NK-92 treated with Interleukin-12 subunit alpha and Interleukin-12 subunit beta, amount 100 ng/mL, for 24 hours (cell line): ENCODE data around the gene TMA7.

ENCODE experiments used
- DNase-seq: peaks from one replicate; lab custom pipeline; 2025; lab: John Stamatoyannopoulos, UW

The TMA7 gene

DNA sequence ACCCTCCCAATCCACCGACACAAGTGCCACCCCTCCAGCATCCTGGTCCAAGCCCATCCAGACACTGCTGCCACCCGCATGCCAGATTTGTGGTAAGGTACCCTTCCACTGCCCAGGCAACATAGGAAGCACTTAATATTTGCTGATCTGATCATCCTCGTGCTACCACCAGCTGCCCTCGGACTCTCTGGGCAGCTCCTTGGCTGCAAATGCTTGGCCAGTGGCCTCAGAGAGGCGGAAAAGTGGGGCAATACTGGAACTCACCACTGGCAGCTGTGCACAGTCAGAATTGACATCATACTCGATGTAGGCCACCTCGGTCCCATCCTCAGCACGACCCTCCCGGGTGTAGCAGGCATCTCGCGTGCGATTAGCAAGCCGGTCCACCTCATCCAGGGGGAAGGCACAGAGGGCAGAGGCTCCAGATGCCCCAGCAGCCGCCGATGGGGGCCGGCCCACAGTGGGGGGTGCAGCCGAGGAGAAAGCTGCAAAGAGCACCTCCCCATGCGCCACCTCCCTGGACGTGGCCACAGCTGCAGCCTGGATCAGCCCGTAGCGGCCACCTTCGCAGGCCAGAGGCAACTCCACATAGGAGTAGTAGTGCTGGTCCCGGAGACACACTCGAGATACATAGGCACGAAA, 16.7 kb upstream of the TMA7 start:
- DNase-seq = no peak

- DNase-seq = no peak
These were observed 16.0 kb upstream of the TMA7 start for GRCh38 chr3:48423883-48424695.

GRCh38 chr3:48425281-48425812, 14.7 kb upstream of the TMA7 start:
- no peak for DNase-seq

DNA sequence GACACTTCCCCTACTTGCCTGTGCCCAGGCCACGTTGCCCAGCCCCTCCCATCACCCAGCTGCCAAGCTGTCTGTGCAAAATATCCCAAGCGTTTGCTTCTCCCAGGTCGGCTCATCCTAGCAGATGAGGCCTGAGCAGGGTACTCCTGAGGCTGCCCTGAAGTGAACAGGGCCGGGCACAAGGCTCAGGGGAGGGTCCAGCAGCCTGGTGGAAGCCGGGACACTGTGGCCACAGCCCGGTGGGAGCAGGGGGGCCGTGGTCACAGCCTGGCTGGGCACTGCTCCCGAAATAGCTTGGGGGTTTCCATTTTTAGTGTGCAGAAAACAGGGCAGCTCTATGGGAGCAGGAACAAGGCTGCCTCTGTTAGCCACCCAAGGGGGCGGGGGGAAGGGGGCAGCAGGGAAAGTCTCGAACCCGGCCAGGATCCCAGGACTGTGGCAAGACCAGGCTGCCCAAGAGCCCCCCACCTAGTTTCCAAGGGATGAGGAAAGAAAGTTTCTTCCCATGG, 13.6 kb upstream of the TMA7 start:
- DNase-seq = no peak

DNA sequence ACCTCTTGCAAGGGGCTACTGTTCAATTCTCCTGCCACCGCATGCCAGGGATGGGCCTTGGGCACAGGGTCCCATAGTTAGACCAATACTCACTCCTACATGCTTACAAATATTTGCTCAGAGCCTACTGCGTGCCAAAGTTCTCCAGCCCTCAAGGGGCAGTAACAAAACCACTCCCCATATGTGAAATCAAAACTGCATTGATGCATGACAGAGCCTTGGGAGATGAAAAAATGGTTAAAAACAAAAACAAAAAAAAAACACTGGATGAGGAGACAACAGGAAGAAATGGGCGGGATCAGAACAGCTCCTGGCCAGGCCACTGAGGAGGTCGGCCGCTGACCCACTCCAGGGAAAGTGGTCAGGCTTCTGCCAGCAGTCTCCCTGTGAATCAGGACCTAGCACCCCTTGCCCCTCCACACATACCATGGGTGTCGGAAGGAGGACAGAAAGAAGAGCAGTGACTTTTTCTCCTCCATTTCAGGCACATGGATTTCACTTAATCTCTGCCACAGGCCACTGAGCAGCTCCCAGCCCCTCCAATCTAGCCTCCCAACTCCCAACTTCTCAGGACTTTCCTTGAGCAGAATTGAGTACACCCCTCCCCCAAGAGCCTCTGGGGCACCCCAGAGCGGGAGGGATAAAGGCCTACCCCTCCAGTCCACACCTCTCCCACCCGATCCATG, 13.0 kb upstream of the TMA7 start:
- DNase-seq = no peak

GRCh38 chr3:48427630-48427962, 12.5 kb upstream of the TMA7 start:
- no peak for DNase-seq

GRCh38 chr3:48428088-48428571, 11.9 kb upstream of the TMA7 start:
- DNase-seq = no peak

DNA sequence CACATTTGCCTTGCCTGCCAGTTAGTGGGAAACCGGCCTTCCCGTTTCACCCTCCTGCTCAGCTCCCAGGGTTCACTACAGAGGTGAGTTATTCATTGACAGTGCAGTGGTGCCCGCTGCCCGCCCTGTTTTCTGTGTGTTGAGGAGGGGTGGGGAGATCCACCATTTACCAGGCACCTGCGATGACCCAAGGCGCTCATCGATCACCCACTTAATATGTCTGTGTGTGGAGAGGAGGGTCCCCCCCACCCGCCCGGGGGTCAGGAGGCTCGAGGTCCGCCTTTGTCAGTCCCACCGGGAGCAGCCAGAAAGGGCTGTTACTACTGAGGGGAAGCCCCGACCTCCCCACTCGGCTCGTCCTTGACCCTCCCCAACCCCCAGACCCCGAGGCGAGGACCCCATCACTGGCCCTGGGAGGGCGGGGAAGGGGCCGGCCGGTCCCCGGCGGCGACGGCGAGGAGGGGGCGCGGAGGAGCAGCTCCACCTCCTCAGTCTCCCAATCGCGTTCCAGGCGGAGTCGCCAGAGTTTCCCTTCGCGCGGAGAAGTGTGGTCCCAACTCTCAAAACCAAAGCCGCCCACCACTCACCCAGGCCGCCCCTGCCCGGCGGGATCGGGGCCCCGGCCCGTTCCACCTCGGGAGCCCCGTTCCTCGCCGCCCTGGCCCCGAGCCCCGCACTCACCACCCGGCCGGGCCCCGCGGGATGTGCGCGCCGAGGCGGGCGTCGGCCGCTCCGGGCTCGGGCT, 11.3 kb upstream of the TMA7 start:
- DNase-seq = no peak

- DNase-seq = no peak
These were observed 10.6 kb upstream of the TMA7 start for GRCh38 chr3:48429317-48429959.

- DNase-seq = no peak
These were observed 9.9 kb upstream of the TMA7 start, which contains the start of gene PLXNB1 for GRCh38 chr3:48429960-48430707. Gene PLXNB1, minus strand, starts transcription at chr3:48430086. Its CDS starts 5,475 bp downstream, at chr3:48424611.

DNA sequence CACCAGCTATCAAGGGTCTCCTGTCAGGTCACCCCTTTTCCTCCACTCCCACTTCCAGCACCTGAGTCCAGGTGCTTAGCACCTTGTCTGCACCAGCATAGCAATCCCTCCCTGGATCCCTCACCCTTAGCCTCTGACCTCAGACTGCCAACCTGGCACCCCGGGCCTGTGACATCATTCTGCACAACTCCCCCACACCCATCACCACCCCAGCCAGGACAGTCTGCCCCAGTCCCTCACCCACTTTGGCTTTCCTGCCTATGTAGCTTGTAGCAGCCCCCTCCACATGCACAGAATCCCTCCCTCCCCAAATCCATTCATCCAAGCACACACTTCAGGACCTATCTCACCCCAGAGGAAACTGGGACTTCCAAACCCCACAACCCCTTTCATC, 9.4 kb upstream of the TMA7 start:
- DNase-seq = no peak

DNA sequence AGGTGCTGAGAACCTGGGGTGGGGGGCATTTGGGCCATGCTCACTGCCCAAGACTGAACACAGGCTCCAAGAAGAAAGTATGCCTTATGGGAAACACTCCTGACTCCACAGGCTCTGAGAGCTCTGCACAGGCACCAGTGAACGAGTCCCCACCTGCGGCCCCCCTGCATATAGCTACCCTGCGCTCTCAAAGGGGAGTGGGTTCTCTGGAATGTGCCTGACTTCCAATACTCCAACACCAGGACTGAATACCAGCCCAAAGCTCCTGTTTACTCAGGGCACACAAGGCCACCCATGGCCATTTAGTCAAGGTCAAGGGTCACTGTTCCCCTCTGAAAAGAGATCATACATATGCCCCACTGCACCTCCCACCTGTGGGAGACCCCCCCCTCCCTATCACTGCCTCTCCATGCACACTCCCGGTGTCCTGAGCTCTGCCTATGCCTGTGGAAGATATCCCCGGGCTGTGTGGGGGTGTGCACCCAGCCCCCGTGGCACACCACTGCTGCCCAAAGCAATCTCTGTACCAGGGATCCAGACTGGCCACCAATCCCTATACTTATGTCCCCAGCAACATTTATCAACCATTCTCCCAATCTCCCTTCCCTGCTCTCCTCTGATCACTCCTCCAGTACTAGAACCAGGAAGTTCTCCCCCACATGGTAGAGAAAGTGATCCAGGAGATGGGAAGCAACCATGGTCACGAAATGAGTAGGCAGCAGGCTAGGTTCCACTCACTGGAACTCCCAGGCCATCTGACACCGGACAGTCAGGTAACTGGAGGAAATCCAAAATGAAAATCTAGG, 8.6 kb upstream of the TMA7 start:
- no peak for DNase-seq

GRCh38 chr3:48432411-48433371, 7.4 kb upstream of the TMA7 start:
- DNase-seq = no peak

GRCh38 chr3:48433472-48434118, 6.5 kb upstream of the TMA7 start:
- DNase-seq = no peak

DNA sequence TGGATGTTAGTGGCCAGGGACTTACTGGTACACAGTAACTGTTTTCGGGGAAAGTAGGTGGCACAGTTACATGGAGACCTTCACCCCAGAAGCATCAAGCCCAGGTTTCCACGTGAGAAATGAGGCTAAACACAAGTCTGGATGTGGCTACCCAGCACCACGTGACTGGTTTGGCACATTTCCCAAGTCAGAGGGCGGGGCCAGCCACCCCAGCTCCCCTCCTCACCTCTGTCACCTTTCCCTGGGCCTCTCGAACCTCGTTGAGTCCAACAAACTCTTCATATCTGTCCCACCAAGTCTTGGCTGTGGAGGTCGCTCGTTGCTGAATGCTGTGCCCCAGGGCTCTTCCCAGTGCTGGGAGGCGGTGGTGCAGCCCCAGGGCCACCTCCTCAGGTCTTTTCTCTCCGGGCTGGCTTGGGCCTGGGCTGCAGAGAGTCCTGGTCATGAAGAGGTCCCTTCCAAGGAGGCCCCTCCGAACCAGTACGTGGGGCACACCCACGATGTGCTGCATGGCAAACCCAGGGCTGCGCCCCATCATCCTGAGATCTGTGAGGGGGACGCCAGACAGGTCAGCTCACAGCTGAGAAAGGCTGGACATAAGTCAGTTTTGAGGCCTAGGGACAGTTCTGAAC, 5.3 kb upstream of the TMA7 start:
- DNase-seq = no peak

DNA sequence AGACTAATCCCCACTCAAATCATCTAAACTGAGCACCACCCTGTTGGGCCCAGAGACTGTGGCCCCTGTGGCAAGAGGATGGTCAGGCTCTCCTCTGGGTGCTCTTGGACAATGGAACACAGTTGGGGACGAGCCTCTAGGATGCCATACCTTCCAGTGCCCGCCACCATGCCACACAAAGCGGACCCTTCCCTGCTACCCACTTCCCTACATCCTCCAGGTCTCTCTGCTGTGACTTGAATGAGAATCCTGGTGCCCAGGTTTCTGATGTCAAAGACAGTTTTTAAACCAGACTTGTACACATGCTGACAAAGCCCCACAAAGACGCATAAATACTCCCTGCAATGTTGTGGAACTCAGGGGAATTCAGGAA, 4.8 kb upstream of the TMA7 start:
- no peak for DNase-seq

DNA sequence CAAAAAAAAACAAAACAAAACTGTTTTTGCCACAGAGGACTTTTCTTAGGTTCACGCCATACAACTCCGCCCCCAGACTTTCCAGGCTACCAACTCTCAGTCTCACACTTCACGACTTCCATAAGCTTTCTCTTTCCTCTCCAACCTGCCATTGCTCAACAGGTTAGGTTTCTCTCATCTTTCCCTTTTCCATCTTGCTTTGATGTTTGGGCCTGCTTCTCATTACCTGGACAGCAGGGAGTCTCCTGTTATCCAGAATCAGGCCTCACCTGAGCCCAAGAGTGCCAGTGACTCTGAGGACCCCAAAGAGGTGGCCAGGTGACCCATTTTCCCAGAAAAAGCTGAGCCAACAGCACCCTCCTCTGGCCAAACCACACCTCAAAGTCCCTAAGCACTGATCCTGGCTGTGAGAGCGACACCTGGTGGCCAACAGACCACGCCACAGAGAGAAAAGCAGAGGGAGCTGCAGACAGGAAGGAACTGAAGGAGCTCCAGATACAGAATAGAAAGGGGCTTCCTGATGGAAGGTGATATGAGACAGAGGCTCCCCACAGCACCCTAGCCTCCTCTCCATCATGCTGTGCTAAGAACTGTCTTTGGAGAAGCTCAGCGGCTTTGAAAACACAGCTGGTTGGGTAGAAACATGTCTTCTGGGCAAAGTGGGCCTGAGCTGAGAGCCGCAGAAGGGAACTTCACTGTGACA, 4.1 kb upstream of the TMA7 start:
- DNase-seq = peak; percentile 44
